Stimulated activated CD8-positive, alpha-beta memory T cell treated with anti-CD3 and anti-CD28 coated beads, Interleukin-12 subunit alpha, Interleukin-12 subunit beta, amount 100 ng/mL, for 1 hour (primary cell): ENCODE data around the gene XXYLT1.
"Not testable (repeated sequence)": the region's sequence is repeated elsewhere in the genome, so short reads cannot be mapped to it uniquely, and the experiment has no call there.

Experiments
- DNase-seq: peaks from one replicate; pipeline ENCODE4 v3.0.0-alpha.2; 2020; ENCODE audit warnings: low read depth

The XXYLT1 gene

DNA sequence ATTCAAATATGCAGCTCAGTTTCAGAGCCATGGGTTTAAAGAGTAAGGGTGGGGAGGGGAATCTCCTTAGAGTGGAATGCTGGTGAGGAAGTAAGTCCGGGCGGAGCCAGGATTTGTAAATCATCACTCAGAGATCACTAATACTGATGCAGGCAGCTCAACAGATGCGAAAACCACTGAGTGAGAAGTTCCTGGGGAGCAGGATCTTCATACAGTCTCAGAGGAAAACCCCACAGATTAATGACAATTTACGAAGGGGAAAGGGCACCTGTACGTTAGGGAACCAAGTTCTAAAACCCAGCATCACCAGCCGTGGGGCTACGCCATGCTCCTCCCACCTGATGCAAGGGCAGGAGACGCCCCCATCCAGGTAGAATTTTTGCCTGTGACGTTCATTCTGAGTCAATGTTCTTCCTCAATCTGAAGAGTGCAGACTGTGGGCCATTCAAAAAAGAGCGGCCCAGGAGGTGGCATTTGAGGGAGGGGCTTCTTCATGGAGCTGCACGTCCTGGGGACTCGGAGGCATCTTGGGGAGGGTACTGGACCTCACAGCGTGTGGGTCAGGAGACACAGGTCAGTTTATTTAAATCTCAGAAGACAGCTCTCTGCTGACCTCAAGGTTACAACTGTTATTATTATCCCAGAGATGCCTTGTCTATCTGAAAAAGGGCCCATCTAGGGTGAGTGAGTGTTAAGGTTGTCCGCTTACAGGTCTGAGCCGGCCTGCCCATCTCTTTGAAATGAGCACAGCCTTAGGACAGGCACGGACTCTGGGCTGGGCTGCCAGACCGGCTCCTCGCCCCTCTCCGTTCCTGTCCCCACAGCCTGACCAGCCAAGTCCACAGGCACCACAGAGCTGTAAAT lies 228.0 kb downstream of the XXYLT1 start:
- no peak for DNase-seq

DNA sequence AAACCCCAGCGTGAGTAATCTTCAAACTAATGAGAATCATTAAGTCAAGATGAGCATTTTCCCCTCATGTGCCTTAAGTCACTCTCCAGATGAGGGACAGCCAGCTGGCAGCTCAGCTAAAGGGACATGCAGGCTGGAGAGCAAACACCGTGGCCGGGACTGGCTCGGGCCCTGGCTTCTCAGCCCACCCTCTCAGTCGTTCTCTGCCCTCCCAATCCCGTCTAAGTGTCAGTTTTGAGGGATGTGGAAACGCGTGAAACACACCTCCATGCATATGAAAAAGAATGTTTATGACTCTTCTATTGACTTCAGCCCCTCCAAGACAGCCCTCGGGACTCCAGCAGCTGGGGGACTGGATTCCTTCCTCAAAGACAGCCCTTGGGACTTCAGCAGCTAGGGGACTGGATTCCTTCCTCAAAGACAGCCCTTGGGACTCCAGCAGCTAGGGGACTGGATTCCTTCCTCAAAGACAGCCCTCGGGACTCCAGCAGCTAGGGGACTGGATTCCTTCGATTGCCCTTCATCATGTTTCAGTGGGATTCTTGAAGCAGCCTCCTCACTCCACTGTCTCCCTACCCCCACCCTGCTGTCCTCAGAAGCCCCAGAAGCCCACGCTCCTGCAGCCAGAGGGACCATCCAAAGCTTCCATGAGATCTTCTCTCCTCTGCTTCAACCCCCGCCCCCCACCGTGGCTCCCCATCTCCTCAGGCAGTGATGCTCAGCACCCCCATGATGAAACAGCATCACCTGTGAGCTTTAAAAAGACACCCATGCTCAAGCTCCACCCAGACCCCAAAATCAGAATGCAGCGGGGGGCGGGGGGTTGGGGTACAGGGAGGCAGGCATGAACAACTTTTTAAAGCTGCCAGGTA lies 228.9 kb downstream of the XXYLT1 start:
- no peak for DNase-seq

DNA sequence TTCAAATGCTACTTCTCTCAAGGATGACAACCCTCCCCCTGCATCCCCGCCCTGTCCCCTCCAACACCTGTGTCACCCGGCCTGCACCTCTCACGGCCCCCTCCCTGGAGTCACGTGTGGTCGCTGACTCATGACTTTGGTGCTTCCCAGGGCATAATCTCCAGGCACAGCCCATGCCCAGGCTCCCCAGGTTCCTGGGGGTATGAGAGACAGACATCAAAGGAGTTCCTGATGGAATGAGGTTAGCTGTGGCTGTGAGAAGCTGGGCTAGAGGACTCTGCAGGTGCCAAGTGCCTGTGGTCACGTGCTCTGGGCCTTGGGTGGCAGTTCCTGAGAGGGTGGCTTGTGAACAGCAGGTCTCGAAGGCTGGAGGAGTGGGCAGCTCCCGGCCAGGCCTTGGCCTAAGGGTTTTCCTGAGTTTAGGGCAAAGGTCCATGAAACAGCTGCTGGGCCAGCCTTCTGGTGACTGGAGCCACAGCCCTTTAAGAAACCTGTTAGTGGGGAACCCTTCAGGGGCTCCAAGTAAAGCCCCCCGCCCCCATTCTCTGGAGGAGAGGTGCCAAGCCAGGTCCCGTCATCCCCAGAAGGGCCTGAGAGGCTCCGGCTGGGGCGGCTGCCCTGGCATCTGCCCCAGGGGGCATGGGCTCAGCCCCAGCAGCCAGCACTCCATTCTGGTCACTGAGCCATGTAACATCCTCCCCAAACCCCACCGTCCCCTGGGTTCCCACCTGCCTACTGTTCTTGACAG lies 230.0 kb downstream of the XXYLT1 start:
- no peak for DNase-seq

DNA sequence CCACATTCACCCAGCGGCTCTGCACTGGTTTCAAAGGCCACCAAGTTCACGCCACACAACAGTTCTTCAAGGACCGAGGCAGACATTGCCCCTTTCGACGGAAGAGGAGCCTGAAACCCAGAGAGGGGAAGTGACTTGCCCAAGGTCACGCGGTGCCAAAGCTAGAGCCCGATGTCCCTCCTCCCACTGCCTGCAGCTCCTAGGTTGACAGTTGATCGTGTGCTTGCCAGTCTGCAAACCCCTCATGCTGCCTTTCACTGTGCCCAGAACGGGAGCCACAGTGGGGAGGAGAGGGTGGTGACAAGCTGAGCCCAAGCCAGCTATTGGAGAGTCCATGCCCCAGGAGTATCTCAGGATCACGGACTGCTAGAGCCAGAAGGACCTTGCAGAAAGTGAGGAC lies 230.9 kb downstream of the XXYLT1 start:
- DNase-seq, result no peak

DNA sequence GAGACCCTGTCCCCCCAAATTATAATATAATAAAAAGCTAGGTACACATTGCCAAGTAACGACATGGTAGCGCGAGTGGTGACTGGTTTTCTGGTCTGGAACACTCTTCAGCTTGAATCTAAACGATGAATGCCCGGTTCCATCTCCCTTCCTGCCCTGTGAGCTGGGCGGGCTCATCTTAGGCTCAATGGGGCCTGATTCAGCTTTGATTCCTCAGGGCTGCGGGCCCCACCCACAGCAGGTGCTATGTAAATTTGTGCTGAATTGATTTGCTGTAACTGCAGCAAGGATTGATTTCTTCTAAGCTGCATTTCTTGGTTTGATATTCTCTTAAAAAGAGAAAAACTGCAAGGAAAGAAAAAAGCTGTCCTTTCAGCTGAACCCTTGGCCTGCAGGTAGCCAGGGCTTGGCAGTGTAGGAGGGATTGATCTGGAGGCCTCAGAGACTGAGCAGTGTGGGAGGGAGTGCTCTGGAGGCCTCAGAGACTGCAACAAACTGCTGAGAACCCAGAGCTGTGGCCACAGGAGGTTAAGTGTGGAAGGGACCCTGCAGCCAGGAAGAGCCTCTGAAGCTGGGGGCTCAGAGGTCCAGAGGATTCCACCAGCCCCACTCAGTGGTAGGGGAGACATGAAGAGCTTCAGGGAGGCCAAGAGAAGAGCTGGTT lies 231.6 kb downstream of the XXYLT1 start:
- no peak for DNase-seq

DNA sequence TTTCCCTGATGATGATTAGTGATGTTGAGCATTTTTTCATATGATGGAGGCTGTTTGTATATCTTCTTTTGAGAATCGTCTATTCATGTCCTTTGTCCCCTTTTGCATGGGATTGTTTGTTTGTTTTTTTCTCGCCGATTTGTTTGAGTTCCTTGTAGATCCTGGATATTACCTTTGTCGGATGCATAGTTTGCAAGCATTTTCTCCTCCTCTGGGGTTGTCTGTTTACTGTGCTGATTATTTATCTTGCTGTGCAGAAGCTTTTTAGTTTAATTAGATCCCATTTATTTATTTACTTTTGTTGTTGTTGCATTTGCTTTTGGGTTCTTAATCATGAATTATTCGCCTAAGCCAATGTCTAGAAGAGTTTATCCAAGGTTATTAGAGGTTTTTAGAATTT lies 232.8 kb downstream of the XXYLT1 start:
- no peak for DNase-seq

DNA sequence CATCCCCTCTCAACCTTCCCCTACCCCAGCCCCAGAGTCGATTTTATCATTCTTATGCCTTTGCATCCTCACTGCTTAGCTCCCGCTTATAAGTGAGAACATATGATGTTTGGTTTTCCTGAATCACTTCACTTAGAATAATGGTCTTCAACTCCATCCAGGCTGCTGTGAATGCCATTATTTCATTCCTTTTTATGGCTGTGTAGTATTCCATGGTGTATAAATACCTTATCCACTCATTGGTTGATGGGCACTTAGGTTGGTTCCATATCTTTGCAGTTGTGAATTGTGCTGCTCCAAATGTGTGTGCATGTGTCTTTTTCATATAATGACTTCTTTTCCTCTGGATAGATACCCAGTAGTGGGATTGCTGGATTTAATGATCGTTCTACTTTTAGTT lies 233.4 kb downstream of the XXYLT1 start:
- DNase-seq, result not testable (repeated sequence)

DNA sequence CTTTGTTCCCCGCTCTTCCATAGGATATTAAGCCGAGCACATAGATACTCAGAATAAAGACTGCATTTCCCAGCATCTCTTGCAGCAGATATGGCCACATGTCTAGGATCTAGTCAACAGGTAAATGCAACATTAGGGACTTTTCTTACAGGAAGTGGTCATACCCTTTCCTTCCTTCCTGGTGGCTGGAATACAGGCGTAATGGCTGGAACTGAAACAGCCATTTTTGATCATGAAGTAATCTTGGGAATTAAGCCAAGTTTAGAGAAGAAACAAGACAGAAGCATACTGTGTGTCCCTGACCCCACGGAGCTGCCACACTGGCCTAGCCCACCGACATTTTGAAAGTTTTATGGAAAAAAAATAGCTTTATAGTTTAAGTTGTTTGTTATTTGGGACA lies 234.0 kb downstream of the XXYLT1 start:
- no peak for DNase-seq

DNA sequence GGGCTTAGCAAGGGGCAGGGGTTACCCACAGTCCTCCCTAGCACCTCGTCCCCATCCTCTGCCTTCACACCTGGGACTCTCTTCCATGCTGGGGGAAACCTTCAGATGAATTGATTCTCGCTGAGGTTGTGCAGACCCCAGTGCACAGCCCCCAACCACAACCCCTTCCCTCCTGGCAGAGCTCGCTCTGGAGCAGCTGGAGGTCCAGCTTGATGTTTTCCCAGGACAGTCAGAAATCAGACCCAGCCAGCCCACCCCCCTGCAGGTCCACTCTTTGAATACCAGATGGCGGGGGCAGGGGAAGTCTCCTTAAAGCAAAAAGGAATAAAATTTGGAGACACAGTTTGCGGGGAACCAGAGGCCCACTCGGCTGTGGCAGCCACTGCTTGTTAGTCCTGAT lies 234.4 kb downstream of the XXYLT1 start:
- DNase-seq, result no peak

DNA sequence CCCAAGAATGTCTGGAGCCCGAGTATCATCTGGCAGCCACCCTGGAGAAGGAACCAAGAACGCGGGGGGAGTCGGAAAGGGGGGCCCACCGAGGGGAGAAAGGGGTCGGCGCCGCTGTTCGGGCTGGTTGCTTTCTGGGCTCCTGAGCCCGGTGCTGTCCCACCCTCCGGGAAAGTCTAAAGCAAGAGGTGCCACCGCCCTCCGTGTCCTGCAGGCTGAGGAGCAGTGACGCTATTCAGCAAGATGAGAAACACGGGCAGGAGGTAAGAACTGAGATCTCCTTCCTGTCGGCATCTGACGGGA lies 234.8 kb downstream of the XXYLT1 start:
- no peak for DNase-seq

DNA sequence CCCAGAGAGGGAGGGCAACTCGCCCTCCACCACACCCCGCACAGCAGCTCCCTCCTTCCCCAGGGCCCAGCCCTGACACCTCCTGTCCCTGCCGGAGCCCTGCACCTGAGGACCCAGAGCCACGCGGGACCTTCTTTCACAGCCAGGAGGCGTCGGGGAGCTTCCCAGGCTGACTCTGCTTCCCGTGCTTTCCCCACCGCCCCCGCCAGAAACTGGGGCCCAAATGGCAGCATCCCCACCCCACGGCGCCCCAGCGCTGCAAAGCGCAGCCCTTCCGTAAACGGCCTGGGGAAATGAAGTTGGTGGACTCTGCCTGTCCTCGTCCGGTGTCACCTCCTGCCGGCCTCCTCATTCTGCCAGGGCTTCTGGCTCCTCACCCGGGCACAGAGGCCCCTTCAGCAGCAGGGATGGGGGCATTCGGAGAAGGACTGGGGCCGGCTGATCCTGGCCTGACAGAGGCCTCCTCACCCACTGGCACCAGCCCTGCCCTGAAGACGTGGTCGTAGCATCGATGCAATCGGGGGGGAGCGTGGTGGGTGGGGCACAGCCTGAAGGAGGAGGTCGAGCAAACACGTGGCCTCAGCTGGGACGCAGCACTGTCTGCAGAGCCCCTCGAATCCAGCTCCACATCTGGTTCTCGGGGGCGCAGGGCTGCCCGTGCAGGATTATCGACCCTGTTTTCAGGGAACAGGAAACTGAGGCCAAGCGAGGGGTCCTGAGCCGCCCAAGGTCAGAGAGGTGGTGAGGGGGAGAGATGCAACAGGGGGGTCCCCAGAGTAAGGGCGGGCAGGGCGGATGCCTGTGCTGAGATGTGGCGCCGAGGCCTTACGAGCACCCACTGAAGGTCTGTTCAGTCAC lies 235.4 kb downstream of the XXYLT1 start:
- DNase-seq, result no peak

DNA sequence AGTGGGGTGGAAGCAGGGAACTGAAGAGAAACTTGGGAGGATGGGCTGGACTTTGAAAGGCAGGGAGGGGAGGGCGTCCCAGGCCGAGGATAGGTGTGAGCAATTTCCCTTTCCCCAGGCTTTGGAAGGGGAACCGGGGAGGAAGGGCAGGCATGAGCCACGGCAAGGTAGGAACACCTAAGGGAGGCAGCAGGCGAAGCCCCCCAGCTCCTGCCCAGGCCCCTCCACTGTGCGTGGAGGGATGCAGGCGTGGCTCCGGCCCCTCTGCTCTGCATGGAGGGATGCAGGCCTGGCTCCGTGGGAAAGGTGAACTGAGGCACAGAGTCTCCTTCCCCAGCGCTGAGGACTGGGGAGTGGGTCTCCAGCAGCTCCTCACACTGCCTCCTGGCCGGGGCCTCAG lies 236.4 kb downstream of the XXYLT1 start:
- DNase-seq, result no peak

DNA sequence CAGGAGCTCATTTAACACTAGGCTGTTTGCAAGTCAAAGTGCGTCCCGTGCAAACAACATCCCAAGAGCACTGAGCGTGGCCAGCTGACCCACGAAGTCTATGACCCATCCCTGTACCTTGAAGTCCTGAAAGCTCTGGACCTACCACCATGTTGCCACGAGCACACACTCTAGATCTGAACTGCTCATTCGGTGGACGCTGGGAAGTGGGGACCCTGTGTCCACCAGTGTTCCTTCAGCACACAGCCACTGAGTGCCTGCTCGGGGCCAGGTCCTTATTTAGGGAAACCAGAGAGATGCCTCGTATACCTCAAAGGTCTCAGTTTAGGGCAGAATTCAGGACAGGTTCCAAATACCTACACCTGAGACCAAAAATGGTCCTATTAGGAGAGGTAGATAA lies 236.9 kb downstream of the XXYLT1 start:
- DNase-seq, result no peak

DNA sequence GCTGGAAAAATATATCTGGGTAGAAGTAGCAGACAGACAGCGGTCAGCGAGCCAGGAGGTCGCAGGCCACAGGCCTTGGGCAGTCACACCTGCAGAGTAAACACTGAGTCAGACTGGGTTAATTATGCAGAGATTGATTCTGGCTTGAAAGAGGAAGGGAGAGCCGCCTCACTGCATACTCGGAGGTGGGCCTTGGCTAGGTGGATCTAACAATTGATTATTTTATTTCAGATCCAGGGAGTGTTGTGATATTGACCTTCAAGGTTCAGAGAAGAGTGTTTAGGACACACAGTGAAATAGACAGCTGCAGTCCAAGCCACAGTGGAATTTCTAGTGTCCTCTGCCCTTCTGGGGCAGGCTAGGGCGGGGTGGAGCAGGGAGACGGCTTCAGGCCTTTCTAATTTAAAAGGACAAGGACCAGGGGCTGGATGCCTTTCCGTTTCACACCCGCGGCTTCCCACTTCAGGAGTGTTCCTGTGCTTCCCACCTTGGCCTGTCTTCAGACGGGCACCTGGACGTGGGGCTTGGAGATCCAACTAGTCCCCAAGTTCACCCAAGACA lies 237.3 kb downstream of the XXYLT1 start:
- no peak for DNase-seq

DNA sequence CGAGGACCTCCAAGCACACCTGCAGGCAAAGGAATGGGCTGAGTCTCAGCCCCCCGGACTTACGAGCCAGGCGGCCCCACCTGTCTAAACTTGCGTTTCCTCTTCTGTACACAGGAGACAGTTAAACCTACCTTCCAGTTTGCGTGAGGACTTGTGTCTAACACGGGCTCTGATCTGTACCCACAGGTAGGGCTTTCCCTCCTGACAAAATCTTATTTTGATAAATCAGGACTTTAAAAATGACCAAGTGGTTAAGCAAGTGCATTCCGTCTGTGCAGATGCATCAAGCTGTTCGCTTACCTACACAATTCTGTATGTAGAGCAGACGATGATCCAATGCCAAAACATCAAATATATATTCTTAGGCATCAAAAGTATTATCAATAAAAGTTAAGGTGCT lies 238.0 kb downstream of the XXYLT1 start:
- no peak for DNase-seq

DNA sequence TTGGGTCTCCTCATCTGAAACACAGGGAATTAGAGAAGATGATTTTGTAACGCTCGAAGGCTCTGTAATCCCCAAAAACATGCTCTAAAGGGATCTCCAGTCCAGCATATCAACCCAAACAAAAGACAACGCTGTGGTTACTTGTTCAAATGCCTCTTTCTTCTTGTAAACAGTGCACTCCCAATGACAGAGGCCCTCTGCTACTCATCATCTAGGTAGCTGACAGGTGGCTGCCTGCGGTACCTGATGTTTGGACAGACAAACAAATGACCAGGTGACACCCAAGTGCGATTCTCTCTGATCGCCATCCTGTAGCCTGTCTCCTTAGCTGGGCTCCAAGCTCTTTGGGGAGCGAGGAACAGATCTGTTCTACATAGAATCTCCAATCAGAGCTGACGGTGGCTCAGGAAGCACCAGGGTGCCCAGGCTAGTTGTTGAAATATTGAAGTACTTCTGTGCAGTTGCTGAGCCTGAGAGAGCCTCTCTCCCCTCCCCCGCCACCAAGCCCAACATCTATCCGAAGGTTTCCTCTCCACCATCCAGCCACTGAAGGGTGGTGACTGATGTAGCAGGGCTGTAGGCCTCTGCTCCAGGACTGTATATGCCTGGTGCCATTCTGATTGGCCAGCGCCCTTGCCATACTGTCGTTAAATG lies 238.7 kb downstream of the XXYLT1 start:
- no peak for DNase-seq

DNA sequence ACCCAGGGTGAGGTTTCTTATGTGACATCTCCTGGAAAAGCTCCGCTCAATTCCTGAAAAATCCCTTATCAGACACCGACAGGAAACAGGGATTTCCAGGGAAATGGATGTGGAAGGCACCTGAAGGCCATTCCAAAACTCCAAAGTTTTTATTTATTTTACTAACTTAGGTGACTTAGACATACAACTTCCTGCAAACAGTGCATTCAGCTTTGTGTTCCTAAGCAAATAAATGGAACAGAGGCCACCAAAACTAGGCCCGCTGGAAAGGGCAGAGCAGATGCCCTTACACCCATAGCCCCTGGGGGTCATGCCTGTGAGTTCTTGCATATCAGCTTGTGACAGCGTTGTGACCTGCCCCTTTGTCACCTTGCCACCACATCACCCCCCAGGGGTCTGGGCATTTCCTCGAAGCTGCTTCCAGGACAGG lies 239.4 kb downstream of the XXYLT1 start:
- no peak for DNase-seq

DNA sequence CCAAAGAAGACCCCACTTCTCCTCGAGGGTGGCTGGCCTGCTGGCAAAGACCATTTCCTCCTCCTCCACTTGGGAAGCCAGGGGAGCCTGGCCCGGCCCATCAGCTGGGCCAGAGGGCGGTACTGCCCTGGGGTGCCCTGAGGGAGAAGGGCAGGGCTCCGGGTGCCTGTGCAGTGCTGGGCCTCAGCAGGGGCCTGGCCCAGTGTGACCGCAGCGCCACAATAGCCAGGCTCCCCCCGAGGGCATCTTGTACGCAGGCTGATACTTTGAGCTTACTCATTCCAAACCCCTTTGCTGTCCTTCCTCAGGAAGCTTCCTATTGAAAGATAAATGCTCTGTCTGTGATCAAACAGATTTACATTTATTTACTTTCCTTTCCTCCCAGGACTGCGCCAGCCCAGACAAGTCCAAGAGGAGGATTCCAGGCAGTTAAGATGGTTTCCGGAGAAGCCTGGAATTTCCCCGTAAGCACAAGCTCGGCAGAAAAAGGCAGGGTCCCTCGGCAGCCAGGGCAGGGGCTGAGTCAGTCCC lies 240.1 kb downstream of the XXYLT1 start:
- DNase-seq, result no peak

DNA sequence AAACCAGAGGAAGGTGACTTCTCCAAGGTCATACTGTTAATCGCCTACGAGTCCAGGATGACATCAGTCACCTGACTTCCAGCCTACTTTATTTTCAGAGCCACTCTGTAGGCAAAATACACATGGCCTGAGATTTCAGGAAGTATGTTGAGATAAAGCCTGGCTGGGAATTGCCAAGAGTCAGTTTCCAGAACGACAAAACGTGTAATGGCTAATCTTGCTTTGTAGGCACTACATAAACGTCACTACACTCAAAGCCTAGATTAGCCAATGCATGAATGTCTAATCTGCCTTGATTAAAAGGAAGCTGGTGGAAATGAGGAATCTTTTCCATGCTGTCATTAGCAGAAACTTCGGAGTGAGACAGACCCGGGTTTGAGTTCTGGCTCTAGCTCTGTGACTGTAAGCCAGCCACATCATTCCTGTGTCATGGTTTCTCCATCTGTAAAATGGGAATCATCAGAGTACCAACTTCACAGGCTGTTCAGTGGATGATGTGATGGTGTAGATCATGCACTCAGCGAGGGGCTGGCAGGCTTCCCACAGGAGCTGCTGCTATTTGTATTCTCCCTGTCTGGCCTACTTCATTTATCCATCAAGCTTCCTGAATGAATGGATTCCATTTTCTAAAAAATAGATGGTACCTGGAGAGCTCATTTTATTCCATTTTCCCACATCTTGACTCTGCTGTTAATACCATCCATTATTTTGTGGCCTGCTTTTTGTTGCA lies 241.9 kb downstream of the XXYLT1 start:
- no peak for DNase-seq

DNA sequence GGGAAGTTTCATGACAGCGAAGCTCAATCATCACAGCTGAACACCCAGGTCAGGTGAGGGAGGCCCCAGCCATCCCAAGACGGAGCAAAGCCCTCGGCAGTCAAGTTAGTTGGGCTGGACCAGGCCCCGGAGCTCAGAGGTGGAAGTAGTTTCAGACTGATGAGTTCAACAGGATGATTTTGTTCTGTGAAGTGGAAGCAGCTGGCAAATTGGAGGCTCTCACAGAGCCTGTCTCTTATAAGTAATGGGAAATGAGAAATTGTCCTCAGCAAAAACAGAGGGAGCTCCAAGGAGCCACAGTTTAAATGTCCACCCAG lies 245.1 kb downstream of the XXYLT1 start:
- no peak for DNase-seq
